GM12874 (cell line): ENCODE results near the gene CCDC60.

ENCODE experiments used
- CTCF ChIP-seq: IDR thresholded peaks from 2 replicates; pipeline ENCODE4 v1.5.1; 2011; ENCODE audit warnings: low read depth, mild to moderate bottlenecking, control low read depth, low read length, moderate library complexity; ENCODE audit not compliant: insufficient read depth

CCDC60 gene

GRCh38 chr12:119556854-119557253 is 222.3 kb downstream of the CCDC60 start:
- TF ChIP-seq CTCF, result no peak

GRCh38 chr12:119565404-119565803 is 230.9 kb downstream of the CCDC60 start:
- no peak for TF ChIP-seq CTCF

GRCh38 chr12:119570771-119571170 is 236.2 kb downstream of the CCDC60 start:
- no peak for TF ChIP-seq CTCF

DNA sequence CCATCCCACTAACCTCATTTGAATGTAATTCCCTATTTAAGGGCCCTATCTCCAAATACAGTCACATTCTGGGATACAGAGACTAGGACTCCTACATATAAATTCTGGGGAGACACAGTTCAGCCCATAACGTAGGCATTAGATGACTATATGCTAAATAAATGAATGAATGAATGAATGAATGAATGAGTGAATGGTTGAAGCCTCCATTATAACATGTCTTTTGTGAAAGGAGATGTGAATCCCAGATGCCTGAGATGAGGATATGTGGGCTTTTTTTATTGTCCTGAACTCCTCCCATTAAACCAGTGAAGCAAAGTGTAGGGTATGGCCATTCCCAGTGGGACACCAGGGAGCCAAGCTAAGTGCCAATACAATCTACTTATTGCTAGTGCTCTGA is 238.6 kb downstream of the CCDC60 start:
- TF ChIP-seq CTCF, result no peak

DNA sequence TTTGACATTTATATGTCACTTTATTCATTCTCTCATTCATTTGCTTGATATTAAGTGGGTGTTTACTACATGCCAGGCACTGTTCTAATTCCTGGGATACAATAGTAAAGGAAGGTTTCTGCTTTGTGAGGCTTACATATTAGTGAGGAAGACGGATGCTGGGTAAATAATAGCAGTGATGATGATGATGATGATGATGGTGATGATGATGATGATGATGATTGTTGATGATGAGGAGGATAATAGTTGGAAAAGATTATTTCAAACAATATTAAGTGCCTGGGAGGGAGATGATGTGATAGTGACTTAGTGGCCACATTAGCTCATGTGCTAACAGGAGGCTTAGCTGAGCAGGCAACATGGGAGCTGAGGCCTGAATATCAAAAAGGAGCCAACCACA is 239.7 kb downstream of the CCDC60 start:
- no peak for TF ChIP-seq CTCF

GRCh38 chr12:119576118-119576810 is 241.7 kb downstream of the CCDC60 start:
- TF ChIP-seq CTCF, result no peak

DNA sequence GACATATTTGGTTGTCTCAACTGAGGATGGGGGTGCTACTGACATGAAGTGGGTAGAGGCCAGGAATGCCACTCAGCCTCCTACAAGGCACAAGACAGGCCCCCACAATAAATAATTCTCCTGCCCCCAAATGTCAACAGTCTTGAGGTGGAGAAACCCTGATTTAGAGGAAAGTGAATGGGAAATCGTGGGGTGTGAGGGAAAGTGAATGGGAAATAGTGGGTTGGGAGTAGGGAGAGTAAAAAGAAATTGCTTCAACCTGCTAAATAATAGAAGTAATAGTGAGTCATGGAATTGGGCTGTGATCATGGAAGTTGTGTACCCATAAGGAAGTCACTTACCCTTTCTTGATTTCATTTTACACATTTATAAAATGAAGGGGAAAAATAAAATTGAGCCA is 242.4 kb downstream of the CCDC60 start:
- TF ChIP-seq CTCF, result no peak

- no peak for TF ChIP-seq CTCF
These were observed 243.6 kb downstream of the CCDC60 start for GRCh38 chr12:119578112-119578511.
